Neural progenitor cell (in vitro differentiated cells): ENCODE data around the gene ZNF516.

Experiments used
- CTCF ChIP-seq: fragments of 200-600 bp; sonication (generic); IDR thresholded peaks from 2 replicates; pipeline ENCODE4 v1.5.1; 2017; ENCODE audit warnings: antibody characterized with exemption, mild to moderate bottlenecking
- EZH2 ChIP-seq: fragments of 200-600 bp; sonication (generic); IDR thresholded peaks from 2 replicates; pipeline ENCODE4 v1.6.1; 2017; ENCODE audit warnings: antibody characterized with exemption, mild to moderate bottlenecking, moderate library complexity
- EZH2phosphoT487 ChIP-seq: fragments of 200-600 bp; sonication (generic); IDR thresholded peaks from 2 replicates; pipeline ENCODE4 v1.6.1; 2017; ENCODE audit warnings: antibody characterized with exemption

- no peak for TF ChIP-seq EZH2
- TF ChIP-seq CTCF = no peak
- TF ChIP-seq EZH2phosphoT487 = no peak
Measured at GRCh38 chr18:76414936-76415621, 80.0 kb downstream of the ZNF516 start.
